IMR-90 (cell line): Measurements from ENCODE around the gene PSMB11. TPM values are rescaled to one million over a fixed set of nuclear protein-coding genes. Genes with fewer than 3 reads are reported as not detected.

Experiments
- ATAC-seq: fragments of 200-7000 bp; cut with Tn5 transposase; 2 replicates; pipeline ENCODE4 v1.9.1; 2020; ENCODE audit warnings: low read depth, mild to moderate bottlenecking, moderate library complexity
- BruUV-seq: library from RNA; stranded (reverse); fragments of 400-500 nt; replicated peaks from 2 replicates; lab custom pipeline; 2021; lab: Mats Ljungman, UMichigan
- CTCF ChIA-PET: fragments of 300-600 bp; formaldehyde crosslinking; extraction: SDS; loops from one replicate; lab custom pipeline; 2021; ENCODE audit warnings: antibody characterized with exemption; lab: Yijun Ruan, JAX
- POLR2A ChIA-PET: fragments of 300-600 bp; sonication (Branson Sonifier 250); formaldehyde crosslinking; loops from one replicate; lab custom pipeline; 2022; ENCODE audit warnings: antibody characterized with exemption; ENCODE audit not compliant: unreplicated experiment; lab: Charles Lee
- DNase-seq: peaks from one replicate; pipeline ENCODE4 v3.0.0; 2013
- H2AFZ ChIP-seq: replicated peaks from 2 replicates; pipeline ENCODE3; 2013; ENCODE audit warnings: low read length, mild to moderate bottlenecking; ENCODE audit not compliant: poor library complexity
- H2AK5ac ChIP-seq: 2 replicates; pipeline ENCODE4 v1.6.1; 2013; ENCODE audit warnings: low read depth, low read length, inconsistent platforms
- H2AK9ac ChIP-seq: replicated peaks from 2 replicates; pipeline ENCODE3; 2013; ENCODE audit warnings: mild to moderate bottlenecking, low read depth, low read length, moderate library complexity; ENCODE audit not compliant: poor library complexity
- H2BK120ac ChIP-seq: 2 replicates; pipeline ENCODE4 v1.6.1; 2013; ENCODE audit warnings: low read depth, low read length, inconsistent platforms
- H2BK15ac ChIP-seq: 3 replicates; pipeline ENCODE4 v1.6.1; 2013; ENCODE audit warnings: low read depth, low read length, inconsistent platforms
- H2BK20ac ChIP-seq: 2 replicates; pipeline ENCODE4 v1.6.1; 2013; ENCODE audit warnings: low read depth, mild to moderate bottlenecking, inconsistent platforms, low read length, moderate library complexity
- H2BK5ac ChIP-seq: 2 replicates; pipeline ENCODE4 v1.6.1; 2013; ENCODE audit warnings: mild to moderate bottlenecking, low read depth, low read length, inconsistent platforms; ENCODE audit not compliant: poor library complexity, severe bottlenecking
- H3K14ac ChIP-seq: replicated peaks from 2 replicates; pipeline ENCODE4 v1.6.1; 2013; ENCODE audit warnings: low read depth, low read length, inconsistent platforms
- H3K18ac ChIP-seq: 2 replicates; pipeline ENCODE4 v1.6.1; 2013; ENCODE audit warnings: low read depth, low read length, control low read depth
- H3K23ac ChIP-seq: 2 replicates; pipeline ENCODE4 v1.6.1; 2013; ENCODE audit warnings: low read depth, low read length, inconsistent platforms
- H3K27ac ChIP-seq: 2 replicates; pipeline ENCODE4 v1.5.1; 2013; ENCODE audit warnings: mild to moderate bottlenecking, control low read depth, low read length; ENCODE audit not compliant: insufficient read depth
- H3K27me3 ChIP-seq: 2 replicates; pipeline ENCODE4 v1.6.1; 2013; ENCODE audit warnings: low read length; ENCODE audit not compliant: control insufficient read depth, insufficient read depth
- H3K36me3 ChIP-seq: 2 replicates; pipeline ENCODE4 v1.6.1; 2013; ENCODE audit warnings: low read length, mixed read lengths; ENCODE audit not compliant: control insufficient read depth, insufficient read depth
- H3K4ac ChIP-seq: 2 replicates; pipeline ENCODE4 v1.6.1; 2013; ENCODE audit warnings: low read depth, low read length, inconsistent platforms
- H3K4me1 ChIP-seq: 2 replicates; pipeline ENCODE4 v1.6.1; 2013; ENCODE audit warnings: low read length, mixed read lengths; ENCODE audit not compliant: control insufficient read depth, insufficient read depth
- H3K4me2 ChIP-seq: 2 replicates; pipeline ENCODE4 v1.6.1; 2013; ENCODE audit warnings: low read depth, mild to moderate bottlenecking, control low read depth, low read length, moderate library complexity
- H3K4me3 ChIP-seq: 2 replicates; pipeline ENCODE4 v1.5.1; 2013; ENCODE audit warnings: low read depth, mild to moderate bottlenecking, control low read depth, low read length, moderate library complexity; ENCODE audit not compliant: insufficient read depth
- H3K56ac ChIP-seq: 2 replicates; pipeline ENCODE4 v1.6.1; 2013; ENCODE audit warnings: low read length, inconsistent platforms; ENCODE audit not compliant: insufficient read depth; ENCODE audit errors: extremely low read depth
- H3K79me1 ChIP-seq, 2 experiments: 2 replicates each; pipeline ENCODE4 v1.6.1; 2013; ENCODE audit warnings: low read length in 2 of 2, inconsistent platforms in 1 of 2, low read depth in 1 of 2
- H3K9ac ChIP-seq: 2 replicates; pipeline ENCODE4 v1.6.1; 2013; ENCODE audit warnings: low read depth, low read length, control low read depth
- H3K9me1 ChIP-seq: 2 replicates; pipeline ENCODE4 v1.6.1; 2013; ENCODE audit warnings: low read length, inconsistent platforms; ENCODE audit not compliant: insufficient read depth
- H3K9me3 ChIP-seq: 2 replicates; pipeline ENCODE4 v1.6.1; 2013; ENCODE audit warnings: low read length; ENCODE audit not compliant: control insufficient read depth, insufficient read depth
- H4K20me1 ChIP-seq: 2 replicates; pipeline ENCODE4 v1.6.1; 2013; ENCODE audit warnings: low read length, inconsistent platforms; ENCODE audit not compliant: insufficient read depth
- H4K5ac ChIP-seq: 2 replicates; pipeline ENCODE4 v1.6.1; 2013; ENCODE audit warnings: mild to moderate bottlenecking, low read depth, low read length, control low read depth
- H4K8ac ChIP-seq, 2 experiments: 2 replicates each; pipeline ENCODE4 v1.6.1; 2013; ENCODE audit warnings: low read depth in 2 of 2, low read length in 2 of 2, control low read depth in 1 of 2, inconsistent platforms in 1 of 2
- H4K91ac ChIP-seq: 2 replicates; pipeline ENCODE4 v1.6.1; 2013; ENCODE audit warnings: low read depth, low read length, inconsistent platforms; ENCODE audit not compliant: insufficient read depth
- CEBPB ChIP-seq: IDR thresholded peaks from 2 replicates; pipeline ENCODE4 v1.6.1; 2012; ENCODE audit warnings: low read depth, low read length, improper control_type of control experiment
- CHD1 ChIP-seq: IDR thresholded peaks from 2 replicates; pipeline ENCODE4 v1.6.1; 2012; ENCODE audit warnings: low read depth, low read length, improper control_type of control experiment
- ELK1 ChIP-seq: fragments of 150-350 bp; IDR thresholded peaks from 2 replicates; pipeline ENCODE4 v1.6.1; 2016; ENCODE audit warnings: low read depth, mild to moderate bottlenecking, low read length, moderate library complexity, borderline replicate concordance
- MAFK ChIP-seq: IDR thresholded peaks from 2 replicates; pipeline ENCODE4 v1.6.1; 2012; ENCODE audit warnings: low read depth, low read length, improper control_type of control experiment
- MAZ ChIP-seq: IDR thresholded peaks from 2 replicates; pipeline ENCODE4 v1.6.1; 2012; ENCODE audit warnings: low read depth, mild to moderate bottlenecking, low read length, improper control_type of control experiment, moderate library complexity, borderline replicate concordance
- RAD21 ChIP-seq: IDR thresholded peaks from 2 replicates; pipeline ENCODE4 v1.6.1; 2012; ENCODE audit warnings: low read length, improper control_type of control experiment
- WGBS, 2 experiments: methylation state at CpG; one replicate each; pipeline versions ENCODE4 v1.1.5 to v1.1.7; 2013; ENCODE audit warnings: missing lambda C conversion rate in 2 of 2; ENCODE audit not compliant: insufficient read length in 1 of 2; ENCODE audit errors: extremely low coverage in 2 of 2; 5-methylcytosine and 5-hydroxymethylcytosine counted together
- dilution Hi-C: fragments of 300-500 bp; cut with HindIII; formaldehyde crosslinking; loops from one replicate; pipeline ENCODE4 v1.14.3; 2018; ENCODE audit warnings: low sequenced_read_pairs; ENCODE audit not compliant: unreplicated experiment
- in situ Hi-C: fragments of 300-500 bp; cut with MboI; formaldehyde crosslinking; loops from 3 replicates; pipeline ENCODE4 v1.14.3; 2019; ENCODE audit warnings: low sequenced_read_pairs, inconsistent platforms, mixed read lengths
- intact Hi-C: fragments of 100-400 bp; cut with micrococcal nuclease; formaldehyde crosslinking; loops from 2 replicates; pipeline ENCODE4 v1.10.0; 2022
- polyA plus RNA-seq, 3 experiments: library from polyadenylated mRNA; depleted of rRNA; stranded (reverse); fragments of >200 nt; gene quantifications; 2 replicates each; pipeline ENCODE4 v1.2.3, GENCODE V29; 2012; ENCODE audit warnings: low replicate concordance in 1 of 3
- total RNA-seq: library from RNA; depleted of rRNA; stranded (reverse); fragments of >200 nt; gene quantifications from 2 replicates; pipeline ENCODE4 v1.2.3, GENCODE V29; 2012
- TF ChIP-seq, protein P1 (sequence below): fragments of 150-350 bp; IDR thresholded peaks from 2 replicates; pipeline ENCODE4 v1.6.1; 2017; ENCODE audit warnings: mild to moderate bottlenecking, antibody characterized with exemption, low read length, low read depth

PSMB11 gene
- total and polyA plus RNA-seq, 2 of the 4 experiments (the other 2 are of a cell fraction): not detected

GRCh38 chr14:23009483-23009938 is 32.5 kb upstream of the PSMB11 start:
- Histone ChIP-seq H2AK5ac (no peak overlapping the region), H2BK15ac (no peak overlapping the region), H3K27ac (0 out of 2 replicates have a peak overlapping the region, but pooled peaks have one; percentile 26), H3K23ac (peak overlapping the region; percentile 6; the same call in 1 of the 2 replicates), H4K8ac (peak overlapping the region; percentile 48 to 83), H3K4me3 (peak overlapping the region; percentile 58; the same call in 1 of the 2 replicates), H3K18ac (0 out of 2 replicates have a peak overlapping the region, but pooled peaks have one; percentile 53), H3K4ac (peak overlapping the region; percentile 56; the same call in 1 of the 2 replicates), H3K9ac (peak overlapping the region; percentile 64), H2AFZ (no peak overlapping the region), H4K91ac (peak overlapping the region; percentile 27; the same call in 1 of the 2 replicates), H2BK5ac (peak overlapping the region; percentile 25), H3K56ac (peak overlapping the region; percentile 37; the same call in 1 of the 2 replicates), H4K20me1 (no peaks in the 10 kb centered on the region), H3K36me3 (no peaks in the 10 kb centered on the region), H3K4me1 (peaks cover 2% of the 10 kb centered on the region; the same call in 1 of the 2 replicates), H3K14ac (peak overlapping the region; percentile 11; the same call in 1 of the 2 replicates), H3K27me3 (no peaks in the 10 kb centered on the region), H3K9me1 (peaks cover 3% of the 10 kb centered on the region; the same call in 1 of the 2 replicates), H3K9me3 (no peaks in the 10 kb centered on the region), H3K4me2 (peak overlapping the region; percentile 88), H3K79me1 (peaks cover 0 to 12% of the 10 kb centered on the region in 2 experiments; a peak in 3 of 4 replicates), H2AK9ac (peak overlapping the region; percentile 21), H2BK120ac (no peak overlapping the region), H4K5ac (peak overlapping the region; percentile 89; the same call in 1 of the 2 replicates), H2BK20ac (no peak overlapping the region)
- dilution Hi-C loops: no loop called here
- BruUV-seq: no TSS peak
- ChIA-PET CTCF (interaction anchor here (1.2 kb wide), 1 partner anchor 12 kb away, joined by 3 read pairs; no protein-coding TSS in a partner anchor), POLR2A (no interaction called here)
- no peak for TF ChIP-seq ELK1
- TF ChIP-seq, protein P1, sequence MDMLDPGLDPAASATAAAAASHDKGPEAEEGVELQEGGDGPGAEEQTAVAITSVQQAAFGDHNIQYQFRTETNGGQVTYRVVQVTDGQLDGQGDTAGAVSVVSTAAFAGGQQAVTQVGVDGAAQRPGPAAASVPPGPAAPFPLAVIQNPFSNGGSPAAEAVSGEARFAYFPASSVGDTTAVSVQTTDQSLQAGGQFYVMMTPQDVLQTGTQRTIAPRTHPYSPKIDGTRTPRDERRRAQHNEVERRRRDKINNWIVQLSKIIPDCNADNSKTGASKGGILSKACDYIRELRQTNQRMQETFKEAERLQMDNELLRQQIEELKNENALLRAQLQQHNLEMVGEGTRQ: no peak
- no peak for TF ChIP-seq RAD21
- TF ChIP-seq MAFK: no peak
- TF ChIP-seq CEBPB: no peak
- no peak for TF ChIP-seq CHD1
- no peak for TF ChIP-seq MAZ
- in situ Hi-C loops: no loop called here
- DNase-seq: no peak
- no peak for ATAC-seq
- intact Hi-C loops: no loop called here
- WGBS, 2 experiments: no CpG with 5 or more reads among the region's 8 CpGs
